Epithelial cell of proximal tubule (primary cell): ENCODE data around the gene GPATCH2L. TPM values are rescaled to one million over a fixed set of nuclear protein-coding genes. Genes with fewer than 3 reads are reported as not detected.

Source experiments
- DNase-seq: peaks from one replicate; pipeline ENCODE4 v3.0.0-alpha.2; 2011; ENCODE audit warnings: low read depth
- H3K4me3 ChIP-seq: 2 replicates; pipeline ENCODE4 v1.5.1; 2011; ENCODE audit warnings: low read depth, mild to moderate bottlenecking, low read length
- CTCF ChIP-seq: conservative IDR thresholded peaks from 2 replicates; pipeline ENCODE4 v1.5.1; 2012; ENCODE audit warnings: low read depth, mild to moderate bottlenecking, low read length
- total RNA-seq: library from RNA; depleted of rRNA; stranded (reverse); fragments of >200 nt; gene quantifications from 2 replicates; pipeline ENCODE4 v1.2.3, GENCODE V29; 2015

Gene GPATCH2L
- total RNA-seq, 1 donor from 2014 or later, result 44.2 TPM

GRCh38 chr14:76235628-76236027 is 83.9 kb downstream of the GPATCH2L start:
- DNase-seq, result no peak
- H3K4me3 ChIP-seq, result no peak overlapping the region
- no peak for TF ChIP-seq CTCF

GRCh38 chr14:76236172-76237130 is 84.7 kb downstream of the GPATCH2L start:
- no peak for DNase-seq
- no peak overlapping the region for H3K4me3 ChIP-seq
- TF ChIP-seq CTCF, result no peak

GRCh38 chr14:76237349-76237990 is 85.7 kb downstream of the GPATCH2L start:
- no peak for TF ChIP-seq CTCF
- no peak overlapping the region for H3K4me3 ChIP-seq
- no peak for DNase-seq

GRCh38 chr14:76245097-76245496 is 93.4 kb downstream of the GPATCH2L start:
- no peak for TF ChIP-seq CTCF
- no peak overlapping the region for H3K4me3 ChIP-seq
- DNase-seq, result no peak

GRCh38 chr14:76250302-76250701 is 98.6 kb downstream of the GPATCH2L start:
- no peak overlapping the region for H3K4me3 ChIP-seq
- TF ChIP-seq CTCF, result no peak
- DNase-seq, result no peak

GRCh38 chr14:76252471-76252870 is 100.7 kb downstream of the GPATCH2L start:
- no peak for TF ChIP-seq CTCF
- no peak overlapping the region for H3K4me3 ChIP-seq
- DNase-seq, result no peak
